K562 (cell line): ENCODE data around the gene PPARG.

ENCODE experiments used
- C11orf30 ChIP-seq: fragments of 450-650 bp; IDR thresholded peaks from 2 replicates; pipeline ENCODE4 v1.6.1; 2016; ENCODE audit warnings: low read depth, mild to moderate bottlenecking
- DPF2 ChIP-seq: fragments of 450-650 bp; IDR thresholded peaks from 2 replicates; pipeline ENCODE4 v1.6.1; 2016
- EP300 ChIP-seq: IDR thresholded peaks from 2 replicates; pipeline ENCODE4 v1.6.1; 2012; ENCODE audit warnings: low read length, improper control_type of control experiment
- POLR2AphosphoS5 ChIP-seq: IDR thresholded peaks from 2 replicates; pipeline ENCODE4 v1.6.1; 2011; ENCODE audit warnings: mild to moderate bottlenecking, low read depth, low read length, moderate library complexity; ENCODE audit not compliant: control insufficient read depth, insufficient read depth
- SIN3A ChIP-seq, 2 experiments: fragments of 150-350 bp in 1 of 2; IDR thresholded peaks; 2 replicates each; pipeline ENCODE4 v1.6.1; 2011 to 2016; ENCODE audit warnings: borderline replicate concordance in 2 of 2, low read depth in 2 of 2, low read length in 2 of 2, mild to moderate bottlenecking in 2 of 2, moderate library complexity in 2 of 2; ENCODE audit not compliant: control insufficient read depth in 1 of 2
- ZKSCAN1 ChIP-seq: fragments of 150-350 bp; IDR thresholded peaks from 2 replicates; pipeline ENCODE4 v1.6.1; 2016; ENCODE audit warnings: low read depth, low read length
- ZNF79 ChIP-seq: fragments of 250-450 bp; sonication (Bioruptor Pico); IDR thresholded peaks from 2 replicates; pipeline ENCODE4 v1.4.0; 2020; ENCODE audit warnings: low read depth, mild to moderate bottlenecking, moderate library complexity

DNA sequence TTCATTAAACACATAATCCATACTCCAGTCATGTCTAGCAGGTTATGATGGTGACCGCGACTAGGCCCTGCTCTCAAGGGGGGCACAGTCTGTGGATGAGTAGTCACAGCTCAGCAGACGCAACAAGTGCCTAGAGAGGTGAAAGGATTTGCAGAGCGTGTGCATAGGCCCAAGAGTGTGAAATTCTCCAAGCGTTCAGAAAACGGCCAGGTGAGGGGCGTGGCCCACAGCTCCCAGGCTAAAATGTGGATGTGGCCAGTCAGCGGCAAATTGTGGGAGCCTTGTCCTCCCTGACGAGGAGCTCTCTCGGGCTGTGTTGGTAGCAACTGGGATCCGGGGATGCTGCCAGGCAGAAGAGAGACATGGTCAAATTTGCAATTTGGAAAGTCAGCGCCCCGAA is 149.0 kb downstream of the PPARG start:
- no peak for TF ChIP-seq C11orf30
- no peak for TF ChIP-seq DPF2
- no peak for TF ChIP-seq EP300
- TF ChIP-seq ZKSCAN1: no peak
- no peak for TF ChIP-seq SIN3A (IDR thresholded peaks at IDR 0.05; ENCODE audit: borderline replicate concordance in 2 of 2, control insufficient read depth in 1 of 2, low read depth in 2 of 2, low read length in 2 of 2)
- TF ChIP-seq POLR2AphosphoS5: no peak
- no peak for TF ChIP-seq ZNF79 (CRISPR knock-in tag)
